Astrocyte of the spinal cord (primary cell): Measurements from ENCODE around the gene KCNQ1.

Experiments used
- DNase-seq: peaks from one replicate; pipeline ENCODE4 v3.0.0; 2011; ENCODE audit warnings: low read depth, low spot score
- H3K4me3 ChIP-seq: 2 replicates; pipeline ENCODE4 v1.5.1; 2011; ENCODE audit warnings: low read depth, mild to moderate bottlenecking, low read length, moderate library complexity
- CTCF ChIP-seq: IDR thresholded peaks from 2 replicates; pipeline ENCODE4 v1.5.1; 2012; ENCODE audit warnings: low read depth, mild to moderate bottlenecking, low read length, inconsistent platforms
- in situ Hi-C: cut with HindIII; loops from 2 replicates; pipeline ENCODE4 v1.10.0; 2017; ENCODE audit warnings: low sequenced_read_pairs

KCNQ1 gene

GRCh38 chr11:2599561-2600189 is 154.9 kb downstream of the KCNQ1 start:
- no peak overlapping the region for H3K4me3 ChIP-seq
- in situ Hi-C loops, result no loop called here
- no peak for TF ChIP-seq CTCF
- no peak for DNase-seq

- H3K4me3 ChIP-seq, result no peak overlapping the region
- TF ChIP-seq CTCF, result no peak
- no peak for DNase-seq
- in situ Hi-C loops, result no loop called here
Observed at GRCh38 chr11:2609345-2609744, 164.5 kb downstream of the KCNQ1 start.

DNA sequence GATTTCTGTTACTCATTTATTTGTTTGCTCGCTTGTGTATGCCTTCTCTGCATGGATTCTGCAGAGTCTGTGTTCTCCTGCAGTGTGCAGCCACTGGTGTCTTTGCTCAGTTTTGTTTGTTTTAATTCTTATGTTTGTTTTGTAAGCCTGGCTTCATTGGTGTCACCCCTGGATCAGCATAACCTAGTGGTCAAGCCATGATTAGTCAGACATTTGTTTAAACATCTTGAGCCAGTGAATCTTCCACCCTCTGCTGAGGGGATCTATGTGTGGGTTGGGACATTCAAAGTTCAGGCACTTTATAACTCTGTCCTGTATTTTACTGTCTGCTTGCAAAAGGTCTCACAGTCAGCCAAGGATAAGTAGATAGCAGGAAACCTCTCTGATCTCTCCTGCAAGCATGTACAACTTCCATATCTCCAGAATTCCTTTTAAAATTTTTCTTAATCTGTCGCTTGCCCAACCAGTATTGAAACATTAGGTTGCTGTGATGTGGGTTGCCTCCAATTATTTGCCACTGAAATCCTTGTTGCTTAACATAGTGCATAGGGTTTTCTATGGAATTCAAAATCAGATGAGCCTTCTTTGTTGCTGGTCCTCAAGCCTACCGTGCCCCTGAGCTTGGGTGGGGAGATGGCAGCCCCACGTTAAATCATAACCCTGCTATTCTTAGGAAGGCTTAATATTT is 168.2 kb downstream of the KCNQ1 start:
- no peak for TF ChIP-seq CTCF
- in situ Hi-C loops, result no loop called here
- DNase-seq, result peak; percentile 32
- no peak overlapping the region for H3K4me3 ChIP-seq

GRCh38 chr11:2621894-2622293 is 177.1 kb downstream of the KCNQ1 start:
- in situ Hi-C loops, result no loop called here

GRCh38 chr11:2625183-2625582 is 180.4 kb downstream of the KCNQ1 start:
- no peak for DNase-seq
- in situ Hi-C loops, result no loop called here
- no peak overlapping the region for H3K4me3 ChIP-seq
- TF ChIP-seq CTCF, result no peak

More at GRCh38 chr11:2621894-2622293, 177.1 kb downstream of the KCNQ1 start:
- H3K4me3 ChIP-seq, result no peak overlapping the region
- TF ChIP-seq CTCF, result no peak
- no peak for DNase-seq

- no peak overlapping the region for H3K4me3 ChIP-seq
- no peak for DNase-seq
- no peak for TF ChIP-seq CTCF
- in situ Hi-C loops, result no loop called here
Observed at GRCh38 chr11:2630679-2631078, 185.9 kb downstream of the KCNQ1 start.
